NCI-H1092 treated with DMSO at 0.1 percent for 48 hours (cell line): Measurements from ENCODE around the gene SIMC1.

Source experiments
- DNase-seq: peaks from one replicate; lab custom pipeline; 2025; lab: John Stamatoyannopoulos, UW

Gene SIMC1

DNA sequence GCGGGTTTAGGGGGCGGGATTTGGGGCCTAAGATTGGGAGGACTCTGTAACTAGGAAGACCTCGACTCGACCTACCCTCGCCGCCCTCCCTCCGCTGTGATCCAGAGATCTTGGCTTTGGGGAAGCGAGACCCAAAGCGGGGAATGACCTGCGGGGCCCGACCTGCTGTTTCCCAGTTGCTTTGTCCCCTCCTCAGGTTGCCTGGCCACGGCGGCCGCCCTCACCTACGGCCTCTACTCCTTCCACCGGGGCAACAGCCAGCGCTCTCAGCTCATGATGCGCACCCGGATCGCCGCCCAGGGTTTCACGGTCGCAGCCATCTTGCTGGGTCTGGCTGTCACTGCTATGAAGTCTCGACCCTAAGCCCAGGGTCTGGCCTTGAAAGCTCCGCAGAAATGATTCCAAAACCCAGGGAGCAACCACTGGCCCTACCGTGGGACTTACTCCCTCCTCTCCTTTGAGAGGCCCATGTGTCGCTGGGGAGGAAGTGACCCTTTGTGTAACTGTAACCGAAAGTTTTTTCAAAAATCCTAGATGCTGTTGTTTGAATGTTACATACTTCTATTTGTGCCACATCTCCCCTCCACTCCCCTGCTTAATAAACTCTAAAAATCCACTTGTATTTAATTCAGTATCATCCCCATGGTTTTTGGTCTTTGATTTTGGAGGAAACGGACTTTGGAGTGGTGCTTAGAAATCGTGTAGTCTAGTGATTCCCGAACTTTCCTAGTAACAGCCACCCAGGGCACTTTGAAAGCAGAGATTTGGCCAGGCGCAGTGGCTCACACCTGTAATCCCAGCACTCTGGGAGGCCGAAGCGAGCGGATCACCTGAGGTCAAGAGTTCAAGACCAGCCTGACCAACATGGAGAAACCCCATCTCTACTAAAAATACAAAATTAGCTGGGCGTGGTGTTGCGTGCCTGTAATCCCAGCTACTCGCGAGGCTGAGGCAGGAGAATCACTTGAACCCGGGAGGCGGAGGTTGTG, 151.2 kb downstream of the SIMC1 start:
- DNase-seq, result no peak

DNA sequence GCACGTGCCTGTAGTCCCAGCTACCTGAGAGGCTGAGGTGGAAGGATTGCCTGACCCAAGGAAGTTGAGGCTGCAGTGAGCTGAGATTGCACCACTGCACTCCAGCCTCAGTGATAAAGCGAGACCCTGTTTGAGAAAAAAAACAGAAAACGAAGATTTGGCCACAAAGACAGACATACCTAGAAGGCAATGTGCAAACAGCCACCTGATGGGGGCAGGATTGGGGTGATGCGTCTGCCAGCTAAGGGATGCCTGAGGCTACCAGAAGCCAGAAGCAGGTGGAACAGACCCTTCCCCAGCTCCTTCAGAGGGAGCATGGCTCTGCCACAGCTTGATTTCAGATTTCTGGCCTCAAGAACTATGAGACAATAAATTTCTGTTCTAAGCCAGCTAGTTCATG, 153.3 kb downstream of the SIMC1 start:
- no peak for DNase-seq

DNA sequence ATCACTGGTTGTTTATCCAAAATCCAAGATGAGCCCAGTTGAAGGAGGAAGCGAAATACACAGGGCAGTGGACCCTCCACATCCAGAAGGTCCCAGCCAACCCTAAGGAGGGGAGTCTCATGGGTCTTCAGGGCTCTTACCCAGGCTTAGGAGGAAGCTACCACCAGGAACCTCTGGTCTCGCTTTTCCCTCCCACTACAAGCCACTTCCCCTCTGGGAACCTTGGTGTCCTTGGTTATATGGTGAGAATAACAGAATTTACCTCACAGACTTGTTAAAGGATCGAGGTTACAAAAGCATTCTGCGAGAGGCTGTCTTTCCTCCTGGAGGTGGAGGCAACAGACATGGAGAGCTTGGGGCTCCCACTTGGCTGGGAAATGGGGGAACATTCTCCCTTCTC, 153.8 kb downstream of the SIMC1 start:
- no peak for DNase-seq

DNA sequence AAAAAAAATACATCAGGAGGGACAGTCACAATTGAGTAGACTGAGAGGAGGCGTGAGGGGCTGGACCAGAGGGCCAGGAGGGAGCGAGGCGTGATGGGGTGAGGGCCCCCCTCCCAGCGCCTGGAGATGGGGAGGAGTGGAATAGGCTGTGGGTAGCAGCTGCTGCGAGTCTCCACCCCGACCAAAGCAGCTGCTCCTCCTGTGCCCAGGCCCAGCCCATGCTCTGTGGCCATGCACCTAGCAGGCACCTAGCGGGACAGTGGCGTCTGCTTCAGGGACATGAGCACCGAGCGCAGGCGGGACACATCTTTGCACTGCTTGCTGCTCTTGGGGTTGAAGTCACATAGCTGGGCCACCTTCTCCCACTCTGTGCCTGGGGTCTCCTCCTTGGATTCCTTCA, 154.3 kb downstream of the SIMC1 start:
- DNase-seq, result no peak

DNA sequence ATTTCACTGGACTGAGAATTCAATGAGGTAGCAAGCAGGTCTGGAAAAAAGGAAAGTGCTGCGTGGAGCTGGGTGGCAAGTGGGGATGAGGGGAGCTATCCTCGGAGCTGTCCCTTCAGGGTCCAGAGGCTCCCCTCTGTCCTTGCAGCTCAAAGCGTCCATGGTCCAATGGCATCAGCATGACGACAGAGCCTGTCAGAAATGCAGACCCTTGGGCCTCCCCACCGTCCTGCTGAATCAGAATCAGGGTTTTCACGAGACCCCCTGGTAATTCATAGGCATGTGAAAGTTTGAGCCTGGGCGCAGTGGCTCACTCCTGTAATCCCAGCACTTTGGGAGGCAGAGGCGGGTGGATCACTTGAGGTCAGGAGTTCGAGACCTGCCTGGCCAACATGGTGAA, 155.9 kb downstream of the SIMC1 start:
- DNase-seq, result no peak

DNA sequence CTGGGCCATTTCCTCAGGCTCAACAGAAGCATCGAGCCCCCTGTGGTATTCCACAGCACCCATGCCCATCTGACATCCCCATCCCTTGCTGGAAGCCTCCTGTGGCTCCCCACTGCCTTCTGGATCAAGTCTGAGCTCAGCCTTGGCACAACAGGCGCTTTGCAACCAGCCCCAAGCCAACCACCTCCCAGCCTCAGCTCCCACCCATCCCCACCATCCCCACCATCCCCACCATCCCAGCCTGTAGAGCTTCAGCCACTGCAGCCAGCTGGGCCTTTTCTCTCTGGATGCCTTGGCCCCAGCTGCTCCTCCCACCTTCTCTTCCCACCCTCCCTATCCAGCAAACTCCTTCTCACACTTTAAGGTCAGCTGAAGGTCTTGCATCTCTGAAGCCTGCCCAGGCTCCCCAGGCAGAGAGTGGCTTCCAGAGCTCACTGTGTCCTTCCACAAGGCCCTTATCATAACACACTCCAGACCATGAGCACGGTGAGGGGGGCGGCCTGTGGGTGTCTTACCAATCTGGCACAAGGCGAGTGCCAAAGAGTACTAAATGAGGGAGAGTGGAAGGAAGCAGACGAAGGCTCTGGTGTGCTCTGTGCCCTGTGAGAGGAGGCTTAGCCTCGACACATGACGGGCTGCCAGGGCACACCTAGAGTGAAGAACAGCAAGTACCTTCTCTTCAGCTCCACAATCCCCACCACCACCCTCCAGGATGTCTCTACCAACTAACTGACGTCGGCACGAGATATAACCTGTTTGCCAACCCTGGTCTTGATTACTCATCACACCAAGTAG, 156.9 kb downstream of the SIMC1 start:
- DNase-seq, result no peak
